ENCODE results near the gene ANO1. TPM values are rescaled to one million over a fixed set of nuclear protein-coding genes. Genes with fewer than 3 reads are reported as not detected.

The ANO1 gene
- polyA plus RNA-seq, 1 of the 3 experiments (the other 2 are of a cell fraction): not detected

DNA sequence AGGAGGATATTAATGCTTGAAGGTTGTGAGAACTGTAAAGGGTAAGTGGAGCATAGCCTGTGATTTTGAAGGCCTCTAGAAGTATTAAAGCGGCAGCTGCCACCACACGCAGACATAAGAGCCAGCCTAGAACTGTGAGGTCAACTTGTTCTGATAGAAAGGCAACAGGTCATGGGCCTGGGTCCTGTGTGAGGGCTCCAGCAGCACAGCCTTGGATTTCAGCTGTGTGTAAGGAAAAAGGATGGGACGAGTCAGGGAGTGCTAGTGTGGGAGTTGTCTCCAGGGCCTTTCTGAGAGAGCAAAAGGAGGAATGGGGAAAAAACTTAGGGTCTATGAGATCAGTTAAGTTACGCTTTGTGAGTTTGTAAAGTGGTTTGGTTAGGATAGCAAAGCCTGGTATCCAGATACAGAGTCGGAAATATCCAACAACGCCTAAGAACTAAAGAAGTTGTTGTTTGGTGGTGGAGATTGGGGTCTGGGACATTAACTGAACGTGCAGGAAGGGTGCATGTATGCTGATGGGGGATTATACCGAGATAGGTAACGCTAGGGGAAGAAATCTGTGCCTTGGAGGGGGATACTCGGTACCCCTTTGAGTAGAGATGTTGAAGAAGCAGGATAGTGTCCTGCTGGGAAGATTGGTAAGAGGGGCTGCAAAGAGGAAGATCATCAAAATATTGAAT is 17.4 kb upstream of the ANO1 start:
- no peak overlapping the region for H2AFZ ChIP-seq (ENCODE audit: low read depth)
- no peak overlapping the region for H3K4me3 ChIP-seq (ENCODE audit: low read depth in 2 of 2, low read length in 1 of 2)
- H3K27me3 ChIP-seq (ENCODE audit: insufficient read depth): no peaks in the 10 kb centered on the region
- H3K4me1 ChIP-seq (ENCODE audit: control insufficient read depth in 1 of 2, insufficient read depth in 2 of 2, low read depth in 1 of 2, low read length in 1 of 2): peaks cover 0 to 5% of the 10 kb centered on the region in 2 experiments; a peak in 1 of 4 replicates
- DNase-seq: no peak
- WGBS (ENCODE audit: low lambda C conversion rate): 46% methylated on average over 10 of the region's 10 CpGs
- no peaks in the 10 kb centered on the region for H3K9me2 ChIP-seq
- H4K20me1 ChIP-seq (ENCODE audit: insufficient read depth): no peaks in the 10 kb centered on the region
- no peak overlapping the region for H3K27ac ChIP-seq (ENCODE audit: low read depth in 2 of 2, low read length in 1 of 2)
- TF ChIP-seq MEF2A (IDR thresholded peaks at IDR 0.05; ENCODE audit: borderline replicate concordance, low read depth) (no peak), SMC3 (IDR thresholded peaks at IDR 0.05; ENCODE audit: low read depth, low read length) (no peak), NFIC (IDR thresholded peaks at IDR 0.05; ENCODE audit: borderline replicate concordance) (no peak), FOXJ3 (CRISPR knock-in tag; IDR thresholded peaks at IDR 0.05) (no peak), ELF1 (IDR thresholded peaks at IDR 0.05) (no peak), EP300 (IDR thresholded peaks at IDR 0.05; ENCODE audit: borderline replicate concordance in 1 of 2, low read depth in 1 of 2, low read length in 1 of 2) (no peak), JUND (IDR thresholded peaks at IDR 0.05) (no peak), POLR2AphosphoS5 (IDR thresholded peaks at IDR 0.05; ENCODE audit: low read depth, low read length) (no peak)
- TF ChIP-seq, protein P1, sequence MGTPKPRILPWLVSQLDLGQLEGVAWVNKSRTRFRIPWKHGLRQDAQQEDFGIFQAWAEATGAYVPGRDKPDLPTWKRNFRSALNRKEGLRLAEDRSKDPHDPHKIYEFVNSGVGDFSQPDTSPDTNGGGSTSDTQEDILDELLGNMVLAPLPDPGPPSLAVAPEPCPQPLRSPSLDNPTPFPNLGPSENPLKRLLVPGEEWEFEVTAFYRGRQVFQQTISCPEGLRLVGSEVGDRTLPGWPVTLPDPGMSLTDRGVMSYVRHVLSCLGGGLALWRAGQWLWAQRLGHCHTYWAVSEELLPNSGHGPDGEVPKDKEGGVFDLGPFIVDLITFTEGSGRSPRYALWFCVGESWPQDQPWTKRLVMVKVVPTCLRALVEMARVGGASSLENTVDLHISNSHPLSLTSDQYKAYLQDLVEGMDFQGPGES (IDR thresholded peaks at IDR 0.05; ENCODE audit: low read depth, low read length): no peak
- TF ChIP-seq, protein P2, sequence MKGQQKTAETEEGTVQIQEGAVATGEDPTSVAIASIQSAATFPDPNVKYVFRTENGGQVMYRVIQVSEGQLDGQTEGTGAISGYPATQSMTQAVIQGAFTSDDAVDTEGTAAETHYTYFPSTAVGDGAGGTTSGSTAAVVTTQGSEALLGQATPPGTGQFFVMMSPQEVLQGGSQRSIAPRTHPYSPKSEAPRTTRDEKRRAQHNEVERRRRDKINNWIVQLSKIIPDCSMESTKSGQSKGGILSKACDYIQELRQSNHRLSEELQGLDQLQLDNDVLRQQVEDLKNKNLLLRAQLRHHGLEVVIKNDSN (IDR thresholded peaks at IDR 0.05; ENCODE audit: borderline replicate concordance, low read depth): no peak
- TF ChIP-seq, protein P3, sequence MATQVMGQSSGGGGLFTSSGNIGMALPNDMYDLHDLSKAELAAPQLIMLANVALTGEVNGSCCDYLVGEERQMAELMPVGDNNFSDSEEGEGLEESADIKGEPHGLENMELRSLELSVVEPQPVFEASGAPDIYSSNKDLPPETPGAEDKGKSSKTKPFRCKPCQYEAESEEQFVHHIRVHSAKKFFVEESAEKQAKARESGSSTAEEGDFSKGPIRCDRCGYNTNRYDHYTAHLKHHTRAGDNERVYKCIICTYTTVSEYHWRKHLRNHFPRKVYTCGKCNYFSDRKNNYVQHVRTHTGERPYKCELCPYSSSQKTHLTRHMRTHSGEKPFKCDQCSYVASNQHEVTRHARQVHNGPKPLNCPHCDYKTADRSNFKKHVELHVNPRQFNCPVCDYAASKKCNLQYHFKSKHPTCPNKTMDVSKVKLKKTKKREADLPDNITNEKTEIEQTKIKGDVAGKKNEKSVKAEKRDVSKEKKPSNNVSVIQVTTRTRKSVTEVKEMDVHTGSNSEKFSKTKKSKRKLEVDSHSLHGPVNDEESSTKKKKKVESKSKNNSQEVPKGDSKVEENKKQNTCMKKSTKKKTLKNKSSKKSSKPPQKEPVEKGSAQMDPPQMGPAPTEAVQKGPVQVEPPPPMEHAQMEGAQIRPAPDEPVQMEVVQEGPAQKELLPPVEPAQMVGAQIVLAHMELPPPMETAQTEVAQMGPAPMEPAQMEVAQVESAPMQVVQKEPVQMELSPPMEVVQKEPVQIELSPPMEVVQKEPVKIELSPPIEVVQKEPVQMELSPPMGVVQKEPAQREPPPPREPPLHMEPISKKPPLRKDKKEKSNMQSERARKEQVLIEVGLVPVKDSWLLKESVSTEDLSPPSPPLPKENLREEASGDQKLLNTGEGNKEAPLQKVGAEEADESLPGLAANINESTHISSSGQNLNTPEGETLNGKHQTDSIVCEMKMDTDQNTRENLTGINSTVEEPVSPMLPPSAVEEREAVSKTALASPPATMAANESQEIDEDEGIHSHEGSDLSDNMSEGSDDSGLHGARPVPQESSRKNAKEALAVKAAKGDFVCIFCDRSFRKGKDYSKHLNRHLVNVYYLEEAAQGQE (IDR thresholded peaks at IDR 0.05; ENCODE audit: low read depth, low read length): no peak
- ChIA-PET CTCF (interaction anchor here (1.6 kb wide), 1 partner anchor 11 kb away, joined by 5 read pairs; no protein-coding TSS in a partner anchor), POLR2A (no interaction called here)
- H3K79me2 ChIP-seq (ENCODE audit: insufficient read depth): no peaks in the 10 kb centered on the region
- no peak overlapping the region for H3K4me2 ChIP-seq
- H3K9me3 ChIP-seq: no peaks in the 10 kb centered on the region; the same call in 1 of the 2 replicates
- H3F3A ChIP-seq (replicated peaks; ENCODE audit: insufficient read depth): no peaks in the 10 kb centered on the region
- no peaks in the 10 kb centered on the region for H3K36me3 ChIP-seq (replicated peaks in 1 of 2; ENCODE audit: control insufficient read depth in 1 of 2, insufficient read depth in 2 of 2, low read length in 1 of 2)
- no peak overlapping the region for H3K9ac ChIP-seq

DNA sequence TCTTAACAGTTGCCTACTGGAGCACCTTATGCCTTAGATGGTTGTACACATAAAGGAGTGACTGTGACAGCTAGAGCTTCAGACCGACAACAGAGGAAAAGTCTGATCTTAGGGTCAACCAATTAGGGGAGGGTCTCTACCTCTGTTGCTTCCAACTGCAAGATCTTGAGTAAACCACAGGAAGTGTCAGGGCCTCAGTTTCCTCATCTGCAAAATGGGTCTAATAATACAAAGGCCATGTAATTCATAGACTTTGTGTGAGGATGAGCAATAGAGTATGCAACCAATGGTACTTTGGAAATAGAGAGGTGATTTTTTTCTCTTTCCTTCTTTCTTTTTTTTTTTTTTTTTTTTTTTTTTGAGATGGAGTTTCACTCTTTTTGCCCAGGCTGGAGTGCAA is 16.4 kb upstream of the ANO1 start:
- no peaks in the 10 kb centered on the region for H3K9me2 ChIP-seq
- WGBS (ENCODE audit: low lambda C conversion rate): 93% methylated on average over 1 of the region's 1 CpG
- no peaks in the 10 kb centered on the region for H3K27me3 ChIP-seq (ENCODE audit: insufficient read depth)
- no peak for DNase-seq
- H3K9ac ChIP-seq: no peak overlapping the region
- H3K79me2 ChIP-seq (ENCODE audit: insufficient read depth): no peaks in the 10 kb centered on the region
- CTCF ChIA-PET: interaction anchor here (1.6 kb wide), 1 partner anchor 12 kb away, joined by 5 read pairs; no protein-coding TSS in a partner anchor
- H3K36me3 ChIP-seq (replicated peaks in 1 of 2; ENCODE audit: control insufficient read depth in 1 of 2, insufficient read depth in 2 of 2, low read length in 1 of 2): no peaks in the 10 kb centered on the region
- no peaks in the 10 kb centered on the region for H4K20me1 ChIP-seq (ENCODE audit: insufficient read depth)
- H3K27ac ChIP-seq (ENCODE audit: low read depth in 2 of 2, low read length in 1 of 2): no peak overlapping the region
- H3K4me3 ChIP-seq (ENCODE audit: low read depth in 2 of 2, low read length in 1 of 2): no peak overlapping the region
- H3K9me3 ChIP-seq: no peaks in the 10 kb centered on the region
- H3F3A ChIP-seq (replicated peaks; ENCODE audit: insufficient read depth): no peaks in the 10 kb centered on the region
- H3K4me2 ChIP-seq: no peak overlapping the region
- H3K4me1 ChIP-seq (ENCODE audit: control insufficient read depth in 1 of 2, insufficient read depth in 2 of 2, low read depth in 1 of 2, low read length in 1 of 2): peaks cover 0 to 5% of the 10 kb centered on the region in 2 experiments; a peak in 1 of 4 replicates
- POLR2A ChIA-PET: no interaction called here
- H2AFZ ChIP-seq (ENCODE audit: low read depth): no peak overlapping the region
- TF ChIP-seq, protein P4, sequence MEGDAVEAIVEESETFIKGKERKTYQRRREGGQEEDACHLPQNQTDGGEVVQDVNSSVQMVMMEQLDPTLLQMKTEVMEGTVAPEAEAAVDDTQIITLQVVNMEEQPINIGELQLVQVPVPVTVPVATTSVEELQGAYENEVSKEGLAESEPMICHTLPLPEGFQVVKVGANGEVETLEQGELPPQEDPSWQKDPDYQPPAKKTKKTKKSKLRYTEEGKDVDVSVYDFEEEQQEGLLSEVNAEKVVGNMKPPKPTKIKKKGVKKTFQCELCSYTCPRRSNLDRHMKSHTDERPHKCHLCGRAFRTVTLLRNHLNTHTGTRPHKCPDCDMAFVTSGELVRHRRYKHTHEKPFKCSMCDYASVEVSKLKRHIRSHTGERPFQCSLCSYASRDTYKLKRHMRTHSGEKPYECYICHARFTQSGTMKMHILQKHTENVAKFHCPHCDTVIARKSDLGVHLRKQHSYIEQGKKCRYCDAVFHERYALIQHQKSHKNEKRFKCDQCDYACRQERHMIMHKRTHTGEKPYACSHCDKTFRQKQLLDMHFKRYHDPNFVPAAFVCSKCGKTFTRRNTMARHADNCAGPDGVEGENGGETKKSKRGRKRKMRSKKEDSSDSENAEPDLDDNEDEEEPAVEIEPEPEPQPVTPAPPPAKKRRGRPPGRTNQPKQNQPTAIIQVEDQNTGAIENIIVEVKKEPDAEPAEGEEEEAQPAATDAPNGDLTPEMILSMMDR (IDR thresholded peaks at IDR 0.05): no peak
- TF ChIP-seq JUND (IDR thresholded peaks at IDR 0.05): no peak
